ENCODE results near the gene FGF18. TPM values are rescaled to one million over a fixed set of nuclear protein-coding genes. Genes with fewer than 3 reads are reported as not detected.

FGF18 gene
- polyA plus RNA-seq (2012; ENCODE audit: insufficient read length, low read depth) = 27.5 TPM

- no peak for TF ChIP-seq REST (IDR thresholded peaks at IDR 0.05; ENCODE audit: insufficient read depth in 1 of 2, low read depth in 2 of 2, low read length in 2 of 2)
- TF ChIP-seq FOXP2 (optimal IDR thresholded peaks at IDR 0.05; ENCODE audit: borderline replicate concordance, extremely low read depth, extremely low read length, insufficient read depth) = peak; percentile 6
Measured at GRCh38 chr5:171418982-171419687, at the start of gene FGF18. FGF18 (plus strand) TSS chr5:171419647; CDS start chr5:171420200, 553 bp downstream.

GRCh38 chr5:171369898-171370297, 49.5 kb upstream of the FGF18 start:
- no peak for TF ChIP-seq REST (IDR thresholded peaks at IDR 0.05; ENCODE audit: insufficient read depth in 1 of 2, low read depth in 2 of 2, low read length in 2 of 2)
- TF ChIP-seq SIN3A (IDR thresholded peaks at IDR 0.05; ENCODE audit: borderline replicate concordance, insufficient read depth, low read length) = no peak
- TF ChIP-seq POLR2AphosphoS5 (IDR thresholded peaks at IDR 0.05; ENCODE audit: low read depth, low read length) = no peak
- TF ChIP-seq FOXP2 (optimal IDR thresholded peaks at IDR 0.05; ENCODE audit: borderline replicate concordance, extremely low read depth, extremely low read length, insufficient read depth) = no peak
- TF ChIP-seq TAF1 (IDR thresholded peaks at IDR 0.05; ENCODE audit: borderline replicate concordance, insufficient read depth, low read length) = no peak

- no peak for TF ChIP-seq REST (IDR thresholded peaks at IDR 0.05; ENCODE audit: insufficient read depth in 1 of 2, low read depth in 2 of 2, low read length in 2 of 2)
- no peak for TF ChIP-seq TAF1 (IDR thresholded peaks at IDR 0.05; ENCODE audit: borderline replicate concordance, insufficient read depth, low read length)
- no peak for TF ChIP-seq FOXP2 (optimal IDR thresholded peaks at IDR 0.05; ENCODE audit: borderline replicate concordance, extremely low read depth, extremely low read length, insufficient read depth)
- no peak for TF ChIP-seq POLR2AphosphoS5 (IDR thresholded peaks at IDR 0.05; ENCODE audit: low read depth, low read length)
- no peak for TF ChIP-seq SIN3A (IDR thresholded peaks at IDR 0.05; ENCODE audit: borderline replicate concordance, insufficient read depth, low read length)
Measured at GRCh38 chr5:171371326-171371725, 48.1 kb upstream of the FGF18 start.

GRCh38 chr5:171379961-171380360, 39.5 kb upstream of the FGF18 start:
- TF ChIP-seq REST (IDR thresholded peaks at IDR 0.05; ENCODE audit: insufficient read depth in 1 of 2, low read depth in 2 of 2, low read length in 2 of 2) (no peak), POLR2AphosphoS5 (IDR thresholded peaks at IDR 0.05; ENCODE audit: low read depth, low read length) (no peak), SIN3A (IDR thresholded peaks at IDR 0.05; ENCODE audit: borderline replicate concordance, insufficient read depth, low read length) (no peak), TAF1 (IDR thresholded peaks at IDR 0.05; ENCODE audit: borderline replicate concordance, insufficient read depth, low read length) (no peak), FOXP2 (optimal IDR thresholded peaks at IDR 0.05; ENCODE audit: borderline replicate concordance, extremely low read depth, extremely low read length, insufficient read depth) (no peak)
